Peyer's patch (tissue), 4 donors: Measurements from ENCODE around the gene SSUH2.

Experiments
- CTCF ChIP-seq, 6 experiments: fragments of 450-650 bp in 4 of 6; fragments of 200-600 bp in 2 of 6; sonication (generic) in 1 of 6; IDR thresholded peaks; one replicate each; pipeline ENCODE4 v1.5.1; 2017 to 2019; ENCODE audit warnings: antibody characterized with exemption in 6 of 6, mild to moderate bottlenecking in 3 of 6, moderate library complexity in 1 of 6
- POLR2A ChIP-seq, 2 donors: fragments of 450-650 bp; IDR thresholded peaks; one replicate each; pipeline ENCODE4 v1.5.1; 2017; ENCODE audit warnings: antibody characterized with exemption in 2 of 2, mild to moderate bottlenecking in 2 of 2, moderate library complexity in 2 of 2

- TF ChIP-seq CTCF (IDR thresholded peaks at IDR 0.05) (no peak), POLR2A (IDR thresholded peaks at IDR 0.05) (no peak)
Measured at GRCh38 chr3:8621872-8622271, 22.7 kb downstream of the SSUH2 start.
